HCT116 (cell line): ENCODE measurements around the gene GPAM. TPM values are rescaled to one million over a fixed set of nuclear protein-coding genes. Genes with fewer than 3 reads are reported as not detected.

Experiments used
- ATAC-seq: fragments of 200-7000 bp; cut with Tn5 transposase; 2 replicates; pipeline ENCODE4 v1.9.1; 2020; ENCODE audit warnings: mild to moderate bottlenecking, moderate library complexity
- BruUV-seq: library from RNA; stranded (reverse); fragments of 400-500 nt; replicated peaks from 2 replicates; lab custom pipeline; 2021; lab: Mats Ljungman, UMichigan
- CTCF ChIA-PET: fragments of 300-600 bp; sonication (Branson Sonifier 250); formaldehyde crosslinking; loops from one replicate; lab custom pipeline; 2021; ENCODE audit warnings: antibody characterized with exemption; lab: Charles Lee
- POLR2A ChIA-PET: fragments of 300-600, 350-600 bp; sonication (Branson Sonifier 250); formaldehyde crosslinking; loops from one replicate; lab custom pipeline; 2021; ENCODE audit warnings: antibody characterized with exemption; lab: Charles Lee
- RAD21 ChIA-PET, 2 experiments: fragments of 300-600 bp; sonication (Branson Sonifier 250); formaldehyde crosslinking; loops; one replicate each; lab custom pipeline; 2023; ENCODE audit warnings: low total read pairs in 2 of 2; ENCODE audit not compliant: uncharacterized antibody in 2 of 2, unreplicated experiment in 2 of 2, low non-redundant PET in 1 of 2; lab: Charles Lee
- DNase-seq: peaks from one replicate; pipeline ENCODE4 v3.0.0-alpha.2; 2010; ENCODE audit warnings: low read depth, low spot score
- H2AFZ ChIP-seq: fragments of 200-600 bp; shearing (Covaris generic), sonication (generic); 2 replicates; pipeline ENCODE4 v1.6.1; 2017; ENCODE audit warnings: low read depth, mixed run types, mixed read lengths, antibody characterized with exemption, low read length; ENCODE audit not compliant: poor library complexity, severe bottlenecking
- H3K27ac ChIP-seq: 2 replicates; pipeline ENCODE4 v1.5.1; 2012; ENCODE audit warnings: low read depth, low read length
- H3K27me3 ChIP-seq: fragments of 200-600 bp; sonication (generic); 2 replicates; pipeline ENCODE4 v1.6.1; 2016; ENCODE audit warnings: mixed run types, low read length, mixed read lengths; ENCODE audit not compliant: insufficient read depth
- H3K36me3 ChIP-seq, 2 experiments: fragments of 200-500 bp in 1 of 2; fragments of 200-600 bp in 1 of 2; sonication (Bioruptor generic) in 1 of 2; sonication (generic) in 1 of 2; 2 replicates each; pipeline versions ENCODE4 v1.5.1 to v1.6.1; 2014 to 2016; ENCODE audit warnings: low read length in 2 of 2, inconsistent platforms in 1 of 2, mixed read lengths in 1 of 2, mixed run types in 1 of 2; ENCODE audit not compliant: insufficient read depth in 2 of 2, control insufficient read depth in 1 of 2
- H3K4me1 ChIP-seq, 2 experiments: fragments of 200-600 bp in 1 of 2; sonication (generic) in 1 of 2; 2 replicates each; pipeline versions ENCODE4 v1.5.1 to v1.6.1; 2012 to 2017; ENCODE audit warnings: low read length in 2 of 2, inconsistent platforms in 1 of 2, mild to moderate bottlenecking in 1 of 2, mixed read lengths in 1 of 2, mixed run types in 1 of 2, moderate library complexity in 1 of 2; ENCODE audit not compliant: insufficient read depth in 2 of 2, control insufficient read depth in 1 of 2
- H3K4me2 ChIP-seq: fragments of 200-600 bp; sonication (generic); 2 replicates; pipeline ENCODE4 v1.6.1; 2017; ENCODE audit warnings: mixed run types, low read length, mixed read lengths
- H3K4me3 ChIP-seq, 2 experiments: fragments of 200-600 bp in 1 of 2; sonication (generic) in 1 of 2; replicated peaks in 1 of 2; 2 replicates each; pipeline ENCODE4 v1.5.1; 2011 to 2016; ENCODE audit warnings: low read length in 2 of 2, control low read depth in 1 of 2, low read depth in 1 of 2, mild to moderate bottlenecking in 1 of 2, mixed read lengths in 1 of 2, mixed run types in 1 of 2
- H3K79me2 ChIP-seq: fragments of 200-600 bp; sonication (generic); 2 replicates; pipeline ENCODE4 v1.6.1; 2017; ENCODE audit warnings: mild to moderate bottlenecking, mixed run types, low read length, moderate library complexity, mixed read lengths; ENCODE audit not compliant: insufficient read depth
- H3K9ac ChIP-seq: fragments of 200-600 bp; sonication (generic); 2 replicates; pipeline ENCODE4 v1.6.1; 2016; ENCODE audit warnings: low read length, mixed read lengths
- H3K9me2 ChIP-seq: fragments of 200-600 bp; sonication (generic), shearing (Covaris generic); 2 replicates; pipeline ENCODE4 v1.6.1; 2017; ENCODE audit warnings: mixed run types, mild to moderate bottlenecking, moderate library complexity; ENCODE audit not compliant: insufficient read depth
- H3K9me3 ChIP-seq, 2 experiments: fragments of 200-500 bp in 1 of 2; fragments of 200-600 bp in 1 of 2; sonication (Bioruptor generic) in 1 of 2; sonication (generic) in 1 of 2; 2 replicates each; pipeline ENCODE4 v1.6.1; 2014 to 2017; ENCODE audit warnings: low read length in 2 of 2, mixed read lengths in 2 of 2, inconsistent platforms in 1 of 2, low read depth in 1 of 2, mild to moderate bottlenecking in 1 of 2, mixed run types in 1 of 2, moderate library complexity in 1 of 2; ENCODE audit not compliant: control insufficient read depth in 1 of 2, insufficient read depth in 1 of 2
- H4K20me1 ChIP-seq: fragments of 200-600 bp; sonication (generic), shearing (Covaris generic); 2 replicates; pipeline ENCODE4 v1.6.1; 2017; ENCODE audit warnings: mixed run types, mild to moderate bottlenecking, moderate library complexity; ENCODE audit not compliant: insufficient read depth
- CBX3 ChIP-seq: IDR thresholded peaks from 2 replicates; pipeline ENCODE4 v1.6.1; 2012; ENCODE audit warnings: low read depth
- ELF1 ChIP-seq: IDR thresholded peaks from 2 replicates; pipeline ENCODE4 v1.6.1; 2012; ENCODE audit warnings: low read depth, borderline replicate concordance
- SRF ChIP-seq: IDR thresholded peaks from 2 replicates; pipeline ENCODE4 v1.6.1; 2012; ENCODE audit warnings: low read depth
- intact Hi-C: fragments of 100-400 bp; cut with micrococcal nuclease; formaldehyde crosslinking; loops from 2 replicates; pipeline ENCODE4 v1.10.0; 2022
- total RNA-seq: library from RNA; stranded (reverse); gene quantifications from one replicate; pipeline ENCODE4 v1.2.1, GENCODE V29; 2021; ENCODE audit not compliant: unreplicated experiment
- TF ChIP-seq, protein P1 (sequence below): IDR thresholded peaks from 2 replicates; pipeline ENCODE4 v1.6.1; 2012; ENCODE audit warnings: low read depth
- TF ChIP-seq, protein P2 (sequence below): IDR thresholded peaks from 2 replicates; pipeline ENCODE4 v1.6.1; 2012

Gene GPAM
- total RNA-seq, 1 experiment from 2014 or later = 19.3 TPM

DNA sequence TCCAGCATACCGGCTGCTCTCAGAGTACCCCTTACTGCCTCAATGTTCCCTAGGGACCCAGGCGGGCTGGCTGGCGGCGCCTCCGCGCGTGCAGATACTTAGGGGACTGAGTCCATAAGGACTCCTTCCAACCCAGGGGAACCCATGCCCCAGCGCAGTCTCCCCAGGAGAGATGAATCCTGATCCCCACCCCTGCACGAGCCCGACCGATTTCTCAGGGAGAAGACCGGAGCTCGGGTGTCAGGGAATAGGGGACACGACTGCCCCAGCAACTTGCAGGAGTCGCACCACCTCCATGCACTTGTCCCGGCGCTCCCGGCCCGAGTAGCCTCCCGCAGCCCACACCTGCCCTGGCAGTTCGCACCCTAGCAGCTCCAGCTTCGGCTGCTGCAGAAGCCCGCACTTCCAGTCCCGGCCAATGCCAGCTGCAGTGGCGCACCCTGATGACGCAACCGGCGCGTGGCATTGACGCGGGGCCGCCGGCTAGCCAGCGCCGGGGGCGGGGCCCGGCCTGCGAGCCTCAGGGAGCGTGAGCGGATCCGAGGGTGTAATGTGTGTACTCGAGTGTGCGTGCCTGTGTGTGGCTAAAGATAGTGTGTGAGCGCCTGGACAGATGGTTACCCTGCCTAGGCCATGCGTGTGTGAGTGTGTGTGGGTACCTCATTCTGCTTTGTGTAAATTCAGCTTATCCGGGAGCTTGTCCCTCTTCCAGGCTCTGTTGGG is at the start of gene GPAM (continued):
- TF ChIP-seq, protein P1, sequence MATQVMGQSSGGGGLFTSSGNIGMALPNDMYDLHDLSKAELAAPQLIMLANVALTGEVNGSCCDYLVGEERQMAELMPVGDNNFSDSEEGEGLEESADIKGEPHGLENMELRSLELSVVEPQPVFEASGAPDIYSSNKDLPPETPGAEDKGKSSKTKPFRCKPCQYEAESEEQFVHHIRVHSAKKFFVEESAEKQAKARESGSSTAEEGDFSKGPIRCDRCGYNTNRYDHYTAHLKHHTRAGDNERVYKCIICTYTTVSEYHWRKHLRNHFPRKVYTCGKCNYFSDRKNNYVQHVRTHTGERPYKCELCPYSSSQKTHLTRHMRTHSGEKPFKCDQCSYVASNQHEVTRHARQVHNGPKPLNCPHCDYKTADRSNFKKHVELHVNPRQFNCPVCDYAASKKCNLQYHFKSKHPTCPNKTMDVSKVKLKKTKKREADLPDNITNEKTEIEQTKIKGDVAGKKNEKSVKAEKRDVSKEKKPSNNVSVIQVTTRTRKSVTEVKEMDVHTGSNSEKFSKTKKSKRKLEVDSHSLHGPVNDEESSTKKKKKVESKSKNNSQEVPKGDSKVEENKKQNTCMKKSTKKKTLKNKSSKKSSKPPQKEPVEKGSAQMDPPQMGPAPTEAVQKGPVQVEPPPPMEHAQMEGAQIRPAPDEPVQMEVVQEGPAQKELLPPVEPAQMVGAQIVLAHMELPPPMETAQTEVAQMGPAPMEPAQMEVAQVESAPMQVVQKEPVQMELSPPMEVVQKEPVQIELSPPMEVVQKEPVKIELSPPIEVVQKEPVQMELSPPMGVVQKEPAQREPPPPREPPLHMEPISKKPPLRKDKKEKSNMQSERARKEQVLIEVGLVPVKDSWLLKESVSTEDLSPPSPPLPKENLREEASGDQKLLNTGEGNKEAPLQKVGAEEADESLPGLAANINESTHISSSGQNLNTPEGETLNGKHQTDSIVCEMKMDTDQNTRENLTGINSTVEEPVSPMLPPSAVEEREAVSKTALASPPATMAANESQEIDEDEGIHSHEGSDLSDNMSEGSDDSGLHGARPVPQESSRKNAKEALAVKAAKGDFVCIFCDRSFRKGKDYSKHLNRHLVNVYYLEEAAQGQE = no peak
- TF ChIP-seq CBX3 = peak; percentile 90; the same call in 1 of the 2 replicates

GRCh38 chr10:112232670-112233069 is 49.1 kb upstream of the GPAM start:
- Histone ChIP-seq H3K27me3 (no peaks in the 10 kb centered on the region), H4K20me1 (no peaks in the 10 kb centered on the region), H2AFZ (no peak overlapping the region), H3K4me2 (no peak overlapping the region), H3K4me1 (peaks cover 0 to 13% of the 10 kb centered on the region in 2 experiments; a peak in 1 of 4 replicates), H3K4me3 (no peak overlapping the region), H3K9me2 (no peaks in the 10 kb centered on the region), H3K79me2 (no peaks in the 10 kb centered on the region), H3K9me3 (no peaks in the 10 kb centered on the region), H3K27ac (no peak overlapping the region), H3K36me3 (no peaks in the 10 kb centered on the region), H3K9ac (no peak overlapping the region)
- BruUV-seq = no TSS peak
- POLR2A ChIA-PET = no interaction called here
- TF ChIP-seq, protein P2, sequence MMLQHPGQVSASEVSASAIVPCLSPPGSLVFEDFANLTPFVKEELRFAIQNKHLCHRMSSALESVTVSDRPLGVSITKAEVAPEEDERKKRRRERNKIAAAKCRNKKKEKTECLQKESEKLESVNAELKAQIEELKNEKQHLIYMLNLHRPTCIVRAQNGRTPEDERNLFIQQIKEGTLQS = no peak
- TF ChIP-seq SRF = no peak
- no peak for TF ChIP-seq ELF1
- intact Hi-C loops = no loop called here
- ATAC-seq = no peak
- CTCF ChIA-PET = interaction anchor here (1.6 kb wide), 1 partner anchor 95 kb away, joined by 4 read pairs; no protein-coding TSS in a partner anchor
- RAD21 ChIA-PET = no interaction called here
- no peak for DNase-seq
